K562 (cell line): ENCODE measurements around the gene PRDX6. TPM values are rescaled to one million over a fixed set of nuclear protein-coding genes. Genes with fewer than 3 reads are reported as not detected.

Source experiments
- ATAC-seq: fragments of 200-7000 bp; cut with Tn5 transposase; 3 replicates; pipeline ENCODE4 v1.9.1; 2020; ENCODE audit warnings: moderate library complexity
- BruUV-seq: library from RNA; stranded (reverse); fragments of 400-500 nt; replicated peaks from 2 replicates; lab custom pipeline; 2021; lab: Mats Ljungman, UMichigan
- CTCF ChIA-PET: fragments of 300-600 bp; formaldehyde crosslinking; extraction: SDS; loops from one replicate; lab custom pipeline; 2021; ENCODE audit warnings: low intra/inter-chr PET ratio; lab: Yijun Ruan, JAX
- POLR2A ChIA-PET: fragments of 300-600, 350-650 bp; sonication (Branson Sonifier 250); formaldehyde crosslinking; extraction: SDS; loops from one replicate; lab custom pipeline; 2021; ENCODE audit warnings: antibody characterized with exemption, inconsistent platforms; lab: Yijun Ruan, JAX
- DNase-seq, 4 experiments: peaks; one replicate each; pipeline versions ENCODE4 v3.0.0 to v3.0.0-alpha.2; 2011 to 2018; ENCODE audit warnings: low spot score in 3 of 4, mixed read lengths in 3 of 4; ENCODE audit errors: extremely low read depth in 1 of 4
- FAIRE-seq: peaks from 2 replicates; lab custom pipeline; 2011; peaks lifted over from hg19 to GRCh38; lab: Jason Lieb, UNC
- H2AFZ ChIP-seq: 2 replicates; pipeline ENCODE4 v1.6.0; 2011; ENCODE audit warnings: low read depth, low read length, control low read depth, inconsistent platforms
- H3K27ac ChIP-seq: fragments of 200-600 bp; 3 replicates; pipeline ENCODE4 v1.8.0; 2011; ENCODE audit warnings: low read depth, mild to moderate bottlenecking, control low read depth, inconsistent platforms, low read length, moderate library complexity, mixed read lengths; ENCODE audit errors: extremely low read depth
- H3K27me3 ChIP-seq, 2 experiments: fragments of 300-600 bp in 1 of 2; 2 replicates in 1 of 2; 3 replicates in 1 of 2; pipeline versions ENCODE4 v1.6.0 to v1.8.0; 2011; ENCODE audit warnings: inconsistent platforms in 2 of 2, low read length in 2 of 2, mild to moderate bottlenecking in 1 of 2, mixed read lengths in 1 of 2, moderate library complexity in 1 of 2; ENCODE audit not compliant: control insufficient read depth in 2 of 2, insufficient read depth in 2 of 2
- H3K36me3 ChIP-seq: fragments of 300-600 bp; 3 replicates; pipeline ENCODE4 v1.8.0; 2011; ENCODE audit warnings: mild to moderate bottlenecking, low read length, inconsistent platforms; ENCODE audit not compliant: control insufficient read depth, insufficient read depth
- H3K4me1 ChIP-seq, 2 experiments: fragments of 200-600 bp in 1 of 2; replicated peaks in 1 of 2; 2 replicates in 1 of 2; 3 replicates in 1 of 2; pipeline versions ENCODE4 v1.5.1 to v1.8.0; 2011; ENCODE audit warnings: inconsistent platforms in 2 of 2, low read length in 2 of 2, mild to moderate bottlenecking in 1 of 2, mixed read lengths in 1 of 2, moderate library complexity in 1 of 2; ENCODE audit not compliant: control insufficient read depth in 2 of 2, insufficient read depth in 2 of 2
- H3K4me2 ChIP-seq: 2 replicates; pipeline ENCODE4 v1.6.1; 2011; ENCODE audit warnings: low read length, control low read depth, inconsistent platforms, mixed read lengths; ENCODE audit not compliant: insufficient read depth
- H3K4me3 ChIP-seq: fragments of 200-600 bp; sonication (generic), shearing (Covaris generic); 2 replicates; pipeline ENCODE4 v1.5.1; 2016; ENCODE audit warnings: control low read depth, inconsistent platforms
- H3K79me2 ChIP-seq: fragments of 200-600 bp; 3 replicates; pipeline ENCODE4 v1.8.0; 2011; ENCODE audit warnings: low read length, inconsistent platforms; ENCODE audit not compliant: control insufficient read depth, insufficient read depth
- H3K9ac ChIP-seq, 2 experiments: 2 replicates each; pipeline versions ENCODE4 v1.6.0 to v1.6.1; 2011; ENCODE audit warnings: low read depth in 2 of 2, low read length in 2 of 2, control low read depth in 1 of 2, inconsistent platforms in 1 of 2, mild to moderate bottlenecking in 1 of 2, mixed read lengths in 1 of 2; ENCODE audit not compliant: insufficient read depth in 1 of 2
- H3K9me1 ChIP-seq: one replicate; pipeline ENCODE4 v1.6.0; 2011; ENCODE audit warnings: inconsistent platforms, mild to moderate bottlenecking, low read length, moderate library complexity; ENCODE audit not compliant: control insufficient read depth, insufficient read depth
- H3K9me3 ChIP-seq: replicated peaks from 2 replicates; pipeline ENCODE4 v1.5.1; 2011; ENCODE audit warnings: low read depth, low read length, inconsistent platforms; ENCODE audit not compliant: control insufficient read depth, insufficient read depth
- H4K20me1 ChIP-seq: replicated peaks from 2 replicates; pipeline ENCODE4 v1.6.1; 2011; ENCODE audit warnings: low read length, inconsistent platforms, mixed read lengths; ENCODE audit not compliant: control insufficient read depth, insufficient read depth
- AFF1 ChIP-seq, 2 experiments: fragments of 450-650 bp; IDR thresholded peaks; 2 replicates each; pipeline ENCODE4 v1.6.1; 2018; ENCODE audit warnings: mild to moderate bottlenecking in 2 of 2, low read depth in 1 of 2; ENCODE audit not compliant: partially characterized antibody in 2 of 2
- BCOR ChIP-seq: fragments of 450-650 bp; IDR thresholded peaks from 2 replicates; pipeline ENCODE4 v1.6.1; 2016
- CHD4 ChIP-seq: fragments of 200-600 bp; sonication (generic); IDR thresholded peaks from 3 replicates; pipeline ENCODE4 v1.6.1; 2012; ENCODE audit warnings: low read depth, mild to moderate bottlenecking, mixed read lengths, low read length, inconsistent platforms; ENCODE audit not compliant: insufficient read depth, insufficient replicate concordance, poor library complexity, severe bottlenecking
- DMBX1 ChIP-seq: fragments of 250-450 bp; sonication (Bioruptor Pico); IDR thresholded peaks from 2 replicates; pipeline ENCODE4 v1.8.0; 2022; ENCODE audit warnings: inconsistent platforms, mild to moderate bottlenecking, moderate library complexity, borderline replicate concordance
- ELK3 ChIP-seq: fragments of 450-650 bp; formaldehyde crosslinking; IDR thresholded peaks from 2 replicates; pipeline ENCODE4 v1.4.0; 2020; ENCODE audit warnings: mild to moderate bottlenecking
- GABPB2 ChIP-seq: fragments of 250-450 bp; sonication (Bioruptor Pico); conservative IDR thresholded peaks from 2 replicates; pipeline ENCODE4 v1.5.1; 2021; ENCODE audit warnings: mild to moderate bottlenecking
- NFRKB ChIP-seq: fragments of 450-650 bp; IDR thresholded peaks from 2 replicates; pipeline ENCODE4 v1.6.1; 2016; ENCODE audit warnings: low read depth
- NR3C1 ChIP-seq: sonication (generic); formaldehyde crosslinking; IDR thresholded peaks from 2 replicates; pipeline ENCODE4 v1.8.1; 2022; ENCODE audit warnings: missing genetic modification reagents
- RBM25 ChIP-seq: fragments of 200-400 bp; formaldehyde crosslinking; IDR thresholded peaks from 2 replicates; pipeline ENCODE4 v1.6.1; 2018; ENCODE audit warnings: low read length, low read depth, moderate library complexity; ENCODE audit not compliant: severe bottlenecking
- RFX5 ChIP-seq: IDR thresholded peaks from 2 replicates; pipeline ENCODE4 v1.6.1; 2011; ENCODE audit warnings: low read depth, mild to moderate bottlenecking, improper control_type of control experiment, low read length
- ZNF282 ChIP-seq: sonication (generic); formaldehyde crosslinking; IDR thresholded peaks from 2 replicates; pipeline ENCODE4 v1.8.1; 2023; ENCODE audit warnings: missing genetic modification reagents
- ZNF395 ChIP-seq: fragments of 200-800 bp; sonication (Bioruptor generic); IDR thresholded peaks from 2 replicates; pipeline ENCODE4 v1.6.1; 2017; ENCODE audit warnings: missing genetic modification characterization, missing compliant biosample characterization
- WGBS: fragments of 100-300 bp; shearing (Covaris generic); methylation state at CpG from one replicate; pipeline ENCODE4 v1.1.6; 2016; ENCODE audit warnings: low coverage, mixed read lengths; ENCODE audit not compliant: insufficient coverage; ENCODE audit errors: missing lambda C conversion rate; 5-methylcytosine and 5-hydroxymethylcytosine counted together
- in situ Hi-C: fragments of 300-500 bp; cut with MboI; formaldehyde crosslinking; loops from 4 replicates; pipeline ENCODE4 v1.15.0; 2018; ENCODE audit warnings: inconsistent platforms, mixed read lengths
- intact Hi-C: fragments of 100-400 bp; cut with micrococcal nuclease; formaldehyde crosslinking; loops from 2 replicates; pipeline ENCODE4 v1.14.2; 2022
- polyA plus RNA-seq, 8 experiments: library from polyadenylated mRNA; depleted of rRNA in 4 of 8; stranded (reverse) in 5 of 8; unstranded in 3 of 8; fragments of >200 nt; fragmentation: Nextera tagmentation in 2 of 8; fragmentation: Illumina TruSeq in 1 of 8; extraction: Ambion mirVana in 2 of 8; extraction: Trizol in 1 of 8; gene quantifications; 2 replicates each; pipeline versions ENCODE4 v1.2.1 to v1.2.3, GENCODE V29; 2011 to 2014; ENCODE audit warnings: inconsistent platforms in 1 of 8, missing spikeins in 1 of 8
- total RNA-seq, 7 experiments: library from RNA; depleted of rRNA in 6 of 7; stranded (reverse); fragments of >200 nt in 6 of 7; fragmentation: Illumina TruSeq in 2 of 7; extraction: Trizol in 2 of 7; gene quantifications; 2 replicates each; pipeline versions ENCODE4 v1.2.1 to v1.2.3, GENCODE V29; 2011 to 2021; ENCODE audit warnings: low replicate concordance in 1 of 7
- TF ChIP-seq, protein P1 (sequence below): sonication (generic); formaldehyde crosslinking; IDR thresholded peaks from 2 replicates; pipeline ENCODE4 v1.8.0; 2022; ENCODE audit warnings: mild to moderate bottlenecking, missing genetic modification reagents, borderline replicate concordance

The PRDX6 gene
- total and polyA plus RNA-seq, 9 of the 15 experiments (the other 6 are each of a cell fraction or from before 2014, with no cell fraction given) = 277 to 1,082 (median 610) TPM

- intact Hi-C loops = no loop called here
- no peak for FAIRE-seq
- TF ChIP-seq AFF1 (IDR thresholded peaks at IDR 0.05; ENCODE audit: low read depth in 1 of 2, partially characterized antibody in 2 of 2) = no peak
- TF ChIP-seq ELK3 (CRISPR knock-in tag) = no peak
- TF ChIP-seq CHD4 = no peak
- no peak for TF ChIP-seq ZNF395 (CRISPR knock-in tag)
- TF ChIP-seq GABPB2 (CRISPR knock-in tag) = no peak
- TF ChIP-seq BCOR = no peak
- no peak for TF ChIP-seq NR3C1
- TF ChIP-seq DMBX1 (CRISPR knock-in tag) = no peak
- no peak for TF ChIP-seq RFX5
- TF ChIP-seq NFRKB = no peak
- no peak for TF ChIP-seq RBM25
- TF ChIP-seq, protein P1, sequence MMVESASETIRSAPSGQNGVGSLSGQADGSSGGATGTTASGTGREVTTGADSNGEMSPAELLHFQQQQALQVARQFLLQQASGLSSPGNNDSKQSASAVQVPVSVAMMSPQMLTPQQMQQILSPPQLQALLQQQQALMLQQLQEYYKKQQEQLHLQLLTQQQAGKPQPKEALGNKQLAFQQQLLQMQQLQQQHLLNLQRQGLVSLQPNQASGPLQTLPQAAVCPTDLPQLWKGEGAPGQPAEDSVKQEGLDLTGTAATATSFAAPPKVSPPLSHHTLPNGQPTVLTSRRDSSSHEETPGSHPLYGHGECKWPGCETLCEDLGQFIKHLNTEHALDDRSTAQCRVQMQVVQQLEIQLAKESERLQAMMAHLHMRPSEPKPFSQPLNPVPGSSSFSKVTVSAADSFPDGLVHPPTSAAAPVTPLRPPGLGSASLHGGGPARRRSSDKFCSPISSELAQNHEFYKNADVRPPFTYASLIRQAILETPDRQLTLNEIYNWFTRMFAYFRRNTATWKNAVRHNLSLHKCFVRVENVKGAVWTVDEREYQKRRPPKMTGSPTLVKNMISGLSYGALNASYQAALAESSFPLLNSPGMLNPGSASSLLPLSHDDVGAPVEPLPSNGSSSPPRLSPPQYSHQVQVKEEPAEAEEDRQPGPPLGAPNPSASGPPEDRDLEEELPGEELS (CRISPR knock-in tag) = no peak
- no peak for TF ChIP-seq ZNF282 (CRISPR knock-in tag)
These were observed 40.2 kb upstream of the PRDX6 start for GRCh38 chr1:173436841-173437428.

More at GRCh38 chr1:173436841-173437428, 40.2 kb upstream of the PRDX6 start:
- H3K9ac ChIP-seq = no peak overlapping the region
- ChIA-PET POLR2A (interaction anchor here (0.5 to 0.9 kb wide), 3 partner anchors 10 to 431 kb away, joined by 3 to 5 read pairs (median 3); partner anchors contain the start of genes GAS5 and ZBTB37), CTCF (no interaction called here)
- H3K36me3 ChIP-seq = no peaks in the 10 kb centered on the region; the same call in 2 of the 3 replicates
- no peaks in the 10 kb centered on the region for H3K79me2 ChIP-seq
- H2AFZ ChIP-seq = no peak overlapping the region
- H3K4me2 ChIP-seq = no peak overlapping the region
- H3K9me1 ChIP-seq = no peaks in the 10 kb centered on the region
- DNase-seq (no peak), ATAC-seq (no peak)
- in situ Hi-C loops = loop anchor here (10.0 kb wide), 1 partner anchor 388 kb away; the partner anchor contains the start of genes CENPL and DARS2
- H3K4me1 ChIP-seq = peaks cover 0 to 27% of the 10 kb centered on the region in 2 experiments; a peak in 4 of 5 replicates
- H3K9me3 ChIP-seq = no peaks in the 10 kb centered on the region
- 86% methylated on average over 5 of the region's 5 CpGs for WGBS
- H4K20me1 ChIP-seq = no peaks in the 10 kb centered on the region
- H3K27me3 ChIP-seq = no peaks in the 10 kb centered on the region
- BruUV-seq = no TSS peak
- no peak overlapping the region for H3K27ac ChIP-seq
- no peak overlapping the region for H3K4me3 ChIP-seq
